Stimulated activated naive CD8-positive, alpha-beta T cell treated with anti-CD3 and anti-CD28 coated beads, Interleukin-15, Interleukin-2, amounts not matched to agents 100 ng/mL and 50 ng/mL, for 24 hours (primary cell): ENCODE measurements around the gene PRR33.

Experiments
- H3K27ac Mint-ChIP-seq: one replicate; pipeline ENCODE4 v1.8.0; 2021; ENCODE audit warnings: mild to moderate bottlenecking, mixed read lengths
- H3K27me3 Mint-ChIP-seq: one replicate; pipeline ENCODE4 v1.8.0; 2021; ENCODE audit warnings: mixed read lengths
- H3K36me3 Mint-ChIP-seq: one replicate; pipeline ENCODE4 v1.8.0; 2021; ENCODE audit warnings: low read depth, mixed read lengths
- H3K4me1 Mint-ChIP-seq: one replicate; pipeline ENCODE4 v1.8.0; 2021; ENCODE audit warnings: low read depth, mixed read lengths
- H3K4me3 Mint-ChIP-seq: one replicate; pipeline ENCODE4 v1.8.0; 2021; ENCODE audit warnings: mild to moderate bottlenecking, mixed read lengths
- H3K9me3 Mint-ChIP-seq: one replicate; pipeline ENCODE4 v1.8.0; 2021; ENCODE audit warnings: mixed read lengths

Gene PRR33

DNA sequence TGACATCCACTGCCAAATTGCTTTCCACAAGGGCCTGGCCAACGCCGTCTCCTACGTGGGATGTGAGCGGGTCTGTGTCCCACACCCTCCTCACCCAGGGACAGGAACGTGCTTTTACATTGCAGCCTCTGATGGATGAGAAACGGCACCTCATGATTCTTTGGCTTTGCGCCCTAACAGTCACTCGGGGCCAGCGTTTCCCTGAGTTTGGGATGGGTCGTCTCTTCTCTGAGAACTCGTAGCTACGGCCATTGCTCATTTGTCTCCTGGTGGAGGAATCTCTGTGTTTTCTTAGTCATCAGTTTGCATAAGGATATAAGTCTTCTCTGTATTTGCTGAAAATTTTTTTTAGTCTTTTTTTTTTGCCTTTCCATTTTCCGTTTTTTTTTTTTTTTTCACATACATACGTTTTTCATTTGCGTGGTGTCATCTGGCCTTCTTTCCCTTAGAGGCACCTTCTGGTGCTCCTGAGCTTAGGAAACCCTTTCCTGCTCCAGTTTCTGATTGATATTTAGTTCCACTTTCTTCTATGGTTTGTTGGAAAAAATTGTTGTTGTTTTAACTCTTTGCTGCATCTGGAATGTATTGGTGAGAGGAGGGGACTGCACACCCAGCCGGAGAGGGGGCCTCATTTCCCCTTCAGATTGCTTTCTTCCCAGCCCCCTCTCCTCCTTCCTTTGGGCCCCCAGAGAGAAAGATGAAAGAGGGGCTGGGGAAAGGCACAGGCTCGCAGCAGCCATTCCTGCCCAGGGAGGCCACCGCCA lies 39.8 kb upstream of the PRR33 start:
- H3K4me3 Mint-ChIP-seq, result no peak overlapping the region
- H3K27me3 Mint-ChIP-seq, result no peaks in the 10 kb centered on the region
- H3K4me1 Mint-ChIP-seq, result peaks cover 4% of the 10 kb centered on the region
- H3K9me3 Mint-ChIP-seq, result no peaks in the 10 kb centered on the region
- H3K36me3 Mint-ChIP-seq, result no peaks in the 10 kb centered on the region
- H3K27ac Mint-ChIP-seq, result no peak overlapping the region

DNA sequence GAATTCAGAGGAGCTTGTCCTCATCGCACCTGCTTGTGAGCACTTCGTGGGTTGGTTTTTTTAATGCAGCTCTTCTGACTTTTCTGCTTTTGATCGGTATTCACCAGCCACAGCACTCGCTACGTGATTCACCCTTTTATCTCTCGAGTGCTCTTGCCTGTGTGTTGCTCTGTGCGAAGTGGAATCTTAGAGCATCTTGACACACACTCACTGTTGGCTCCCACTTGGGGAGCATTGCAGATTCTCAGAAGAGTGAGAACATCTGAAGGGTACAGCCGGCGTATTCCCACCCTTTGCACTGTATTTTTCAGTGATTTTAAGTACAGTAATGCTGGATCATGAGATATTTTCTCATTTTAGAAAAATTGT lies 38.8 kb upstream of the PRR33 start:
- no peak overlapping the region for H3K27ac Mint-ChIP-seq
- H3K27me3 Mint-ChIP-seq, result no peaks in the 10 kb centered on the region
- H3K9me3 Mint-ChIP-seq, result no peaks in the 10 kb centered on the region
- H3K4me1 Mint-ChIP-seq, result peaks cover 4% of the 10 kb centered on the region
- H3K36me3 Mint-ChIP-seq, result no peaks in the 10 kb centered on the region
- H3K4me3 Mint-ChIP-seq, result no peak overlapping the region

DNA sequence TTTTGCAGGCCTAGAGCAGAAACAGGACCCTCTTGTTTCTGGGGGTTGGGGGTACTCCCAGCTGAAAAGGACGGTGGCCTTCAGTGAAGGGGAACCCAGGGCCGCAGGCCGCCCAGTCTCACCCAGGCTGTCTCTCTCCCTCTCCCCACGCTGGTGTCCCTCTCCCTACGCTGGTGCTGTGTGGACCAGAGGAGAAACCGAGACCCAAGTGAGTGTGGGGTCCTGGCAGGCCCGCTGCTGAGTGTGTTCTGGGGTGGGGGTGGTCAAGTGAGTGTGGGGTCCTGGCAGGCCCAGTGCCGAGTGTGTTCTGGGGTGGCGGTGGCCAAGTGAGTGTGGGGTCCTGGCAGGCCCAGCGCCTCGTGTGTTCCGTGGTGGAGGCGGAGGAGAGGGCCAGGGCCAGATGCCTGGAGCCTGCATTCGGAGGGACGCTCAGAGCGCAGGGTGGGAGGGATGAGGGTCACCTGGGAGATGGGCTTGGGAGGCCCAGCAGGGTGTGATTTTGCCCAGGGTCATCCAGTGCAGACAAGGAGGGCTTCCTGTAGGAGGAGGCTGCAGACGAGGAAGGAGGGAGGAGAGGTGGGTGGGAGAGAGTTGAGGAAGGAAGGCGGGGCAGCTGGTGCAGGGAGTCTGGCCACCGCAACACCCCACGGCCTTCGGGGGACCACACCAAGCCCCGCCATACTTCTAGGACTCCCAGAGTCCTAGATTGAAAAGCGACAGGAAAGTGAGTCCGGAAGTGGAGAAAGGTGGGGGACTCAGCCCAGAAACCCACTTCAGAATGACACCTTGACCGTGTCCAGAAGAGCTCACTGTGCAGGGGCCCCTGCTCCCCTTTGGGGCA lies 38.1 kb upstream of the PRR33 start:
- no peaks in the 10 kb centered on the region for H3K36me3 Mint-ChIP-seq
- peaks cover 4% of the 10 kb centered on the region for H3K4me1 Mint-ChIP-seq
- H3K27me3 Mint-ChIP-seq, result no peaks in the 10 kb centered on the region
- no peak overlapping the region for H3K27ac Mint-ChIP-seq
- no peaks in the 10 kb centered on the region for H3K9me3 Mint-ChIP-seq
- H3K4me3 Mint-ChIP-seq, result no peak overlapping the region

DNA sequence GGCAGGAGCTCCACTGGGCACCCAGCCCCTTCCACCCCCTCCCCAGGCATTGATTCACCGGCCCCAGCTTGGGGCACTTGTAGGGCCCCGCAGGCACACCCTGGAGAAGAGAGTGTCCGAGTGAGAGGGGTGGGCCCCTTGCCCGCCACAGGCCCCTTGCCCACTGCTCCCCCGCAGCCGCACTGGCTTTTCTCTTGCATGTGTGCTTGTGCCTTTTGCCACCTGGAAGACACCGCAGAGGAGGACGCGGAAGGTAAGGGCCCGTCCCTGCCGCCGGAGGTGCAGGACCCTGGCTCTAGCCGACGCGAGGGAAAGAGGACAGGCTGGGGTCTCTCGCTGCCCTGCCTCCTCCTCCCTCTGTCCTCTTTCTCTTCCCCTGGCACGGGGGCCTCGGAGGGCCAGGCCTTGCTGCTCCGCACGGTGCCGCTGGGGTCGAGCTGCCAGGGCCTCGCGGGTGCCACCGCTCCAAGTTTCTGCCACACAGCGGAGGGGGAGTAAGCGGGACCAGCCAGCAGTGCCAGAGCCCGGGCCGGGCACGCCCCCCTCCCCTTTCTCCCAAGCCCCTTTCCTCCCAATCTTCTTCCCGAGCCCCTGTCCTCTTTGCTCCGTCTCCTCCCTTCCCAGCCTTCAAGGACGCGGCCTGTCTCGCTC lies 37.3 kb upstream of the PRR33 start:
- no peaks in the 10 kb centered on the region for H3K27me3 Mint-ChIP-seq
- peaks cover 4% of the 10 kb centered on the region for H3K4me1 Mint-ChIP-seq
- no peaks in the 10 kb centered on the region for H3K36me3 Mint-ChIP-seq
- no peak overlapping the region for H3K27ac Mint-ChIP-seq
- no peaks in the 10 kb centered on the region for H3K9me3 Mint-ChIP-seq
- no peak overlapping the region for H3K4me3 Mint-ChIP-seq

- Mint-ChIP-seq H3K9me3 (no peaks in the 10 kb centered on the region), H3K4me1 (peaks cover 4% of the 10 kb centered on the region), H3K4me3 (no peak overlapping the region), H3K36me3 (no peaks in the 10 kb centered on the region), H3K27ac (no peak overlapping the region), H3K27me3 (no peaks in the 10 kb centered on the region)
These were observed 36.8 kb upstream of the PRR33 start for GRCh38 chr11:1928470-1928890.

- no peak overlapping the region for H3K27ac Mint-ChIP-seq
- no peaks in the 10 kb centered on the region for H3K9me3 Mint-ChIP-seq
- H3K4me1 Mint-ChIP-seq, result peaks cover 4% of the 10 kb centered on the region
- H3K36me3 Mint-ChIP-seq, result no peaks in the 10 kb centered on the region
- no peaks in the 10 kb centered on the region for H3K27me3 Mint-ChIP-seq
- H3K4me3 Mint-ChIP-seq, result no peak overlapping the region
These were observed 36.3 kb upstream of the PRR33 start for GRCh38 chr11:1927848-1928469.

- Mint-ChIP-seq H3K27me3 (no peaks in the 10 kb centered on the region), H3K36me3 (no peaks in the 10 kb centered on the region), H3K27ac (no peak overlapping the region), H3K4me1 (peaks cover 4% of the 10 kb centered on the region), H3K4me3 (no peak overlapping the region), H3K9me3 (no peaks in the 10 kb centered on the region)
These were observed 35.5 kb upstream of the PRR33 start for GRCh38 chr11:1927026-1927847.

- H3K36me3 Mint-ChIP-seq, result no peaks in the 10 kb centered on the region
- H3K27me3 Mint-ChIP-seq, result no peaks in the 10 kb centered on the region
- H3K4me1 Mint-ChIP-seq, result peaks cover 4% of the 10 kb centered on the region
- no peaks in the 10 kb centered on the region for H3K9me3 Mint-ChIP-seq
- no peak overlapping the region for H3K27ac Mint-ChIP-seq
- no peak overlapping the region for H3K4me3 Mint-ChIP-seq
These were observed 34.7 kb upstream of the PRR33 start for GRCh38 chr11:1926156-1927025.

DNA sequence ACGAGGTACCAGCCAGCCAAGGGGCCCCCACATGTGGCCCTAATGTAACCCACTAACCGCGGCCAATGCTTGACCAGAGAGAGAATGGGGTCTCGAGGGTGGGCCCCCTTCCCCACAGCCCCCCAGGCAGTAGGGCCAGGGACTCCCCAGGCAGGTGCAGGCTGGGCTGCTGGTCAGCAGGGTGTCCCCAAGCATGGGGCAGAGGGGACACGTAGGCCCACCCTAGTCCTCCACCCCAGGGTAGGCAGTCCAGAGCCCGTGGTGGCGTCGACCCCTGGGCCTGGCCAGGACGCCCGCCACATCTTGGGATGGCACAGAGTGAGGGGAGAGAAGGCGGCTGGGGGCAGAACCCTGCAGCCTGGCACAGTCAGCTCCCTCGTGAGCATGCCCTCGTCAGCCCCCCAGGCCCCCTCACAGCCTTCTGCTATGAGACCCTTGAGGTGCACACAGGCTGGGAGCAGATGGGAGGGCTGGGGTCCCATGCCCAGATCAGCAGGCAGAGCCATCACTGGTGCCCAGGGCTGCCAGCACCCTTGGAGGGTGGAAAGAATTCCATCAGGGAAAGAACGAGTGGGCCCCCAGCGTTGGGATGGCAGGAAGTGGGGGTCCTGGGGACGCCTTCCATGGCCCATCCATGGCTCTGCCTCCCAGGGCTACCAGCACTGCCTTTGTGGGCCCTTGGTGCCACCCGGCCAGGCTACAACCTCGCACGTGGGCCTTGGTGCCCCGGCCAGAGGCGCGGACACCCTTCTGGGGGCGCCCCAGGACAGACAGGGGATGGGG lies 33.9 kb upstream of the PRR33 start:
- Mint-ChIP-seq H3K27ac (no peak overlapping the region), H3K36me3 (no peaks in the 10 kb centered on the region), H3K27me3 (no peaks in the 10 kb centered on the region), H3K4me3 (no peak overlapping the region), H3K4me1 (peaks cover 3% of the 10 kb centered on the region), H3K9me3 (no peaks in the 10 kb centered on the region)

GRCh38 chr11:1924646-1925372 lies 33.1 kb upstream of the PRR33 start:
- H3K4me1 Mint-ChIP-seq, result no peaks in the 10 kb centered on the region
- H3K27me3 Mint-ChIP-seq, result no peaks in the 10 kb centered on the region
- no peak overlapping the region for H3K27ac Mint-ChIP-seq
- H3K9me3 Mint-ChIP-seq, result no peaks in the 10 kb centered on the region
- H3K4me3 Mint-ChIP-seq, result no peak overlapping the region
- no peaks in the 10 kb centered on the region for H3K36me3 Mint-ChIP-seq

GRCh38 chr11:1924181-1924580 lies 32.5 kb upstream of the PRR33 start:
- no peak overlapping the region for H3K4me3 Mint-ChIP-seq
- H3K4me1 Mint-ChIP-seq, result no peaks in the 10 kb centered on the region
- no peak overlapping the region for H3K27ac Mint-ChIP-seq
- no peaks in the 10 kb centered on the region for H3K27me3 Mint-ChIP-seq
- H3K9me3 Mint-ChIP-seq, result no peaks in the 10 kb centered on the region
- no peaks in the 10 kb centered on the region for H3K36me3 Mint-ChIP-seq

- no peaks in the 10 kb centered on the region for H3K36me3 Mint-ChIP-seq
- H3K9me3 Mint-ChIP-seq, result no peaks in the 10 kb centered on the region
- H3K4me1 Mint-ChIP-seq, result no peaks in the 10 kb centered on the region
- H3K4me3 Mint-ChIP-seq, result no peak overlapping the region
- no peaks in the 10 kb centered on the region for H3K27me3 Mint-ChIP-seq
- H3K27ac Mint-ChIP-seq, result no peak overlapping the region
These were observed 31.7 kb upstream of the PRR33 start for GRCh38 chr11:1923201-1923956.
